HPDE6-E6E7 (cell line): Measurements from ENCODE around the gene IGSF9B.

Source experiments
- DNase-seq: peaks from one replicate; pipeline ENCODE4 v3.0.0; 2011; ENCODE audit warnings: missing footprints; ENCODE audit errors: extremely low spot score

IGSF9B gene

GRCh38 chr11:133985981-133986944 lies 29.5 kb upstream of the IGSF9B start:
- DNase-seq = no peak

GRCh38 chr11:133984828-133985227 lies 28.1 kb upstream of the IGSF9B start:
- DNase-seq = no peak

GRCh38 chr11:133983660-133984316 lies 27.0 kb upstream of the IGSF9B start:
- no peak for DNase-seq

GRCh38 chr11:133982876-133983275 lies 26.1 kb upstream of the IGSF9B start:
- no peak for DNase-seq

- DNase-seq = no peak
These were observed 25.4 kb upstream of the IGSF9B start for GRCh38 chr11:133982151-133982550.

- DNase-seq = no peak
These were observed 24.4 kb upstream of the IGSF9B start for GRCh38 chr11:133981156-133981555.

- DNase-seq = no peak
These were observed 23.9 kb upstream of the IGSF9B start for GRCh38 chr11:133980665-133981064.

GRCh38 chr11:133978794-133979193 lies 22.0 kb upstream of the IGSF9B start:
- DNase-seq = no peak

- DNase-seq = no peak
These were observed 20.4 kb upstream of the IGSF9B start for GRCh38 chr11:133977067-133977677.

- DNase-seq = no peak
These were observed 18.7 kb upstream of the IGSF9B start for GRCh38 chr11:133975488-133975849.

- DNase-seq = no peak
These were observed 18.2 kb upstream of the IGSF9B start for GRCh38 chr11:133974836-133975487.

GRCh38 chr11:133971881-133972280 lies 15.1 kb upstream of the IGSF9B start:
- no peak for DNase-seq

GRCh38 chr11:133969112-133969511 lies 12.3 kb upstream of the IGSF9B start:
- DNase-seq = no peak

- DNase-seq = no peak
These were observed 11.5 kb upstream of the IGSF9B start for GRCh38 chr11:133968300-133968699.

- no peak for DNase-seq
These were observed 11.0 kb upstream of the IGSF9B start for GRCh38 chr11:133967599-133968238.

- no peak for DNase-seq
These were observed 10.3 kb upstream of the IGSF9B start for GRCh38 chr11:133966921-133967598.

GRCh38 chr11:133966172-133966651 lies 9.4 kb upstream of the IGSF9B start:
- no peak for DNase-seq

GRCh38 chr11:133965031-133965601 lies 8.3 kb upstream of the IGSF9B start:
- no peak for DNase-seq

GRCh38 chr11:133964356-133964755 lies 7.6 kb upstream of the IGSF9B start:
- DNase-seq = no peak

- no peak for DNase-seq
These were observed 5.1 kb upstream of the IGSF9B start for GRCh38 chr11:133961890-133962289.

- DNase-seq = no peak
These were observed 1.1 kb upstream of the IGSF9B start for GRCh38 chr11:133957900-133958299.
